ENCODE data around the gene ZNF410. TPM values are rescaled to one million over a fixed set of nuclear protein-coding genes. Genes with fewer than 3 reads are reported as not detected.

The ZNF410 gene
- total and polyA plus RNA-seq, 2 of the 8 experiments (the other 6 are each of a cell fraction or from before 2014, with no cell fraction given), result 11.2 to 18.9 TPM

- TF ChIP-seq SIN3A (conservative IDR thresholded peaks at IDR 0.05 in 1 of 2, IDR thresholded peaks at IDR 0.05 in 1 of 2; ENCODE audit: low read depth in 1 of 2, low read length in 2 of 2) (no peak), CHD1 (IDR thresholded peaks at IDR 0.05; ENCODE audit: low read depth, low read length) (no peak), RNF2 (IDR thresholded peaks at IDR 0.05; ENCODE audit: borderline replicate concordance, low read depth, low read length, missing control alignments, poor library complexity, severe bottlenecking) (no peak), NRF1 (IDR thresholded peaks at IDR 0.05; ENCODE audit: low read depth, low read length) (no peak), CHD7 (IDR thresholded peaks at IDR 0.05; ENCODE audit: insufficient replicate concordance, low read length) (no peak), ZNF274 (IDR thresholded peaks at IDR 0.05; ENCODE audit: borderline replicate concordance, extremely low read depth, low read length) (no peak), RFX5 (IDR thresholded peaks at IDR 0.05; ENCODE audit: borderline replicate concordance, low read depth, low read length) (no peak)
These were observed 43.8 kb upstream of the ZNF410 start (continued) for GRCh38 chr14:73842851-73843250.

All from H1 (cell line).